Daoy (cell line): Measurements from ENCODE around the gene VRK1. TPM values are rescaled to one million over a fixed set of nuclear protein-coding genes. Genes with fewer than 3 reads are reported as not detected.
"Not testable (repeated sequence)": the region's sequence is repeated elsewhere in the genome, so short reads cannot be mapped to it uniquely, and the experiment has no call there.

Experiments used
- DNase-seq: peaks from one replicate; pipeline ENCODE4 v3.0.0-alpha.2; 2015; ENCODE audit warnings: low read depth
- total RNA-seq: library from RNA; depleted of rRNA; stranded (reverse); fragments of >200 nt; shearing (Covaris generic); gene quantifications from 2 replicates; pipeline ENCODE4 v1.2.3, GENCODE V29; 2014; rRNA removed

VRK1 gene
- 146 TPM in 2 replicates for total RNA-seq

GRCh38 chr14:96796851-96797581 is at the start of gene VRK1:
VRK1 (plus strand) TSS chr14:96797382; CDS start chr14:96833472, 36,090 bp downstream.
- peak; percentile 99 for DNase-seq

- DNase-seq = no peak
Observed at GRCh38 chr14:96747608-96748007, 49.6 kb upstream of the VRK1 start.

GRCh38 chr14:96748362-96748761 is 48.8 kb upstream of the VRK1 start:
- peak; percentile 33 for DNase-seq

GRCh38 chr14:96751505-96751904 is 45.7 kb upstream of the VRK1 start:
- no peak for DNase-seq

GRCh38 chr14:96752125-96752524 is 45.1 kb upstream of the VRK1 start:
- no peak for DNase-seq

- peak; percentile 52 for DNase-seq
Observed at GRCh38 chr14:96752594-96752993, 44.6 kb upstream of the VRK1 start.

GRCh38 chr14:96754162-96754844 is 42.9 kb upstream of the VRK1 start:
- DNase-seq = peak; percentile 78

GRCh38 chr14:96754845-96755184 is 42.4 kb upstream of the VRK1 start:
- peak; percentile 61 for DNase-seq

- DNase-seq = no peak
Observed at GRCh38 chr14:96756745-96757144, 40.4 kb upstream of the VRK1 start.

GRCh38 chr14:96757456-96757855 is 39.7 kb upstream of the VRK1 start:
- DNase-seq = no peak

- DNase-seq = no peak
Observed at GRCh38 chr14:96761066-96761465, 36.1 kb upstream of the VRK1 start.

- peak; percentile 78 for DNase-seq
Observed at GRCh38 chr14:96762650-96763049, 34.5 kb upstream of the VRK1 start.

GRCh38 chr14:96764012-96764411 is 33.2 kb upstream of the VRK1 start:
- no peak for DNase-seq

GRCh38 chr14:96765205-96765604 is 32.0 kb upstream of the VRK1 start:
- DNase-seq = not testable (repeated sequence)

GRCh38 chr14:96772929-96773328 is 24.3 kb upstream of the VRK1 start:
- DNase-seq = no peak

- DNase-seq = no peak
Observed at GRCh38 chr14:96776791-96777190, 20.4 kb upstream of the VRK1 start.

GRCh38 chr14:96780500-96780899 is 16.7 kb upstream of the VRK1 start:
- no peak for DNase-seq

- no peak for DNase-seq
Observed at GRCh38 chr14:96781371-96781770, 15.8 kb upstream of the VRK1 start.

GRCh38 chr14:96782436-96782835 is 14.7 kb upstream of the VRK1 start:
- no peak for DNase-seq

GRCh38 chr14:96783043-96783914 is 13.9 kb upstream of the VRK1 start:
- no peak for DNase-seq

GRCh38 chr14:96783915-96784224 is 13.3 kb upstream of the VRK1 start:
- no peak for DNase-seq

- no peak for DNase-seq
Observed at GRCh38 chr14:96790186-96790585, 7.0 kb upstream of the VRK1 start.

GRCh38 chr14:96790706-96791105 is 6.5 kb upstream of the VRK1 start:
- no peak for DNase-seq
